Astrocyte of the spinal cord (primary cell): ENCODE data around the gene RGS6.

Experiments used
- DNase-seq: peaks from one replicate; pipeline ENCODE4 v3.0.0; 2011; ENCODE audit warnings: low read depth, low spot score
- H3K4me3 ChIP-seq: 2 replicates; pipeline ENCODE4 v1.5.1; 2011; ENCODE audit warnings: low read depth, mild to moderate bottlenecking, low read length, moderate library complexity
- in situ Hi-C: cut with HindIII; loops from 2 replicates; pipeline ENCODE4 v1.10.0; 2017; ENCODE audit warnings: low sequenced_read_pairs
- TF ChIP-seq, protein P1 (sequence below): IDR thresholded peaks from 2 replicates; pipeline ENCODE4 v1.5.1; 2012; ENCODE audit warnings: low read depth, mild to moderate bottlenecking, low read length, inconsistent platforms

Gene RGS6

DNA sequence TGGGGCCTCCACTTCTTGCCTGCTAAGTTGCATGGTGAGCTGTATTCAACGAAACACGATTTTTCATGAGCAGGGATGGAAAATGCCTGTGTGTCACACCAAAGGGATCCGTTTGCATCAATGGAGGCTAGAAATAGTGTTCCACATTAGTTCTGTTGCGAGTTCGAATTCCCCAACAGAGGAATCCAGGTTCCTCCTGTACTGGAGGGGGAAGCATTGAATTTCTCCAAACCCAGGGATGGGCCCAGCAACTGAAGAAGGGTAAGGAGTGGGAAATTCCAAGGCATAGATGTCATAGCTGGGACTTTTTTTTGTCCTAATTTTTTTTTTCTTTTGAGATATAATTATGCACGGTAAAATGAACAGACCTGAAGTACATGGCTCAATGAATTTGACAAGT is 625.4 kb downstream of the RGS6 start:
- no peak for DNase-seq
- in situ Hi-C loops: no loop called here
- no peak overlapping the region for H3K4me3 ChIP-seq
- TF ChIP-seq, protein P1, sequence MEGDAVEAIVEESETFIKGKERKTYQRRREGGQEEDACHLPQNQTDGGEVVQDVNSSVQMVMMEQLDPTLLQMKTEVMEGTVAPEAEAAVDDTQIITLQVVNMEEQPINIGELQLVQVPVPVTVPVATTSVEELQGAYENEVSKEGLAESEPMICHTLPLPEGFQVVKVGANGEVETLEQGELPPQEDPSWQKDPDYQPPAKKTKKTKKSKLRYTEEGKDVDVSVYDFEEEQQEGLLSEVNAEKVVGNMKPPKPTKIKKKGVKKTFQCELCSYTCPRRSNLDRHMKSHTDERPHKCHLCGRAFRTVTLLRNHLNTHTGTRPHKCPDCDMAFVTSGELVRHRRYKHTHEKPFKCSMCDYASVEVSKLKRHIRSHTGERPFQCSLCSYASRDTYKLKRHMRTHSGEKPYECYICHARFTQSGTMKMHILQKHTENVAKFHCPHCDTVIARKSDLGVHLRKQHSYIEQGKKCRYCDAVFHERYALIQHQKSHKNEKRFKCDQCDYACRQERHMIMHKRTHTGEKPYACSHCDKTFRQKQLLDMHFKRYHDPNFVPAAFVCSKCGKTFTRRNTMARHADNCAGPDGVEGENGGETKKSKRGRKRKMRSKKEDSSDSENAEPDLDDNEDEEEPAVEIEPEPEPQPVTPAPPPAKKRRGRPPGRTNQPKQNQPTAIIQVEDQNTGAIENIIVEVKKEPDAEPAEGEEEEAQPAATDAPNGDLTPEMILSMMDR: no peak

DNA sequence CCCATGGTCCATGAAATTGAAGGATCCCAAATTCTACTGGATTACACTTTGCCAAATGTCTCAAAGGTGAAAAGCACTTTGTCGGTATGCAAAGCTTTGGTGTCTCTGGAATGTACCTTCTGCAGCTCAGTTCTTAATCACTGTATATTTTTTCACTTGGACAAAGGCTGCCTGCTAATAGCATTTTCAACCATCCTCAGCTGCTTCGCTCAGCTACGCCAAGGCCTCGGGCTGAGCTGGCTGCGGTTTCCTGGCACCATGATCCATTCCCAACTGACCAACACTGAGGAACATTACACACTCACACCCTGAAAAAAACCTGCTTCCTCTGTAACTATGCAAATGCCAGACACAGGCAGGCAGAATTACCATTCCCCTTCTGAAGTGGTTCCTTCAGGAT is 626.5 kb downstream of the RGS6 start:
- TF ChIP-seq, protein P1: no peak
- DNase-seq: peak; percentile 94
- in situ Hi-C loops: no loop called here
- no peak overlapping the region for H3K4me3 ChIP-seq

DNA sequence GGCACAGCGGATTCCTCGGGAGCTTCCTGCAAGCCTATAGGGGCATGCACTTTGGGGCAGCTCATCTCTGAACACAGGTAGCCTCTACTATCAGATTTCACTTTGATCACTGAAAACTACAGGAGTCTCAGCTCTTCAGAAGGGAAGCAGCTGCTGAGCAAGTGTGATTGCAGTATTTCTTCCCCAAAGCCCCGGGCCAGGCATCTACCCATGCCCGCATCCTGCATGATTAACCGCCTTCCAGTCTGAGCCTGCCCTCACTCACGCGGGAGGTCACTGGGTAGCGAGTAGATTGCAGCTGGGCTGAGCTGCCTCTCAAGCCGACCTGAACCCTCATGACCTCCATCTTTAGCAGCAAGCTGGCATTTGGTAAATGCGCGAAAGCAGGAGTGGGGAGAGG is 627.0 kb downstream of the RGS6 start:
- DNase-seq: peak; percentile 69

DNA sequence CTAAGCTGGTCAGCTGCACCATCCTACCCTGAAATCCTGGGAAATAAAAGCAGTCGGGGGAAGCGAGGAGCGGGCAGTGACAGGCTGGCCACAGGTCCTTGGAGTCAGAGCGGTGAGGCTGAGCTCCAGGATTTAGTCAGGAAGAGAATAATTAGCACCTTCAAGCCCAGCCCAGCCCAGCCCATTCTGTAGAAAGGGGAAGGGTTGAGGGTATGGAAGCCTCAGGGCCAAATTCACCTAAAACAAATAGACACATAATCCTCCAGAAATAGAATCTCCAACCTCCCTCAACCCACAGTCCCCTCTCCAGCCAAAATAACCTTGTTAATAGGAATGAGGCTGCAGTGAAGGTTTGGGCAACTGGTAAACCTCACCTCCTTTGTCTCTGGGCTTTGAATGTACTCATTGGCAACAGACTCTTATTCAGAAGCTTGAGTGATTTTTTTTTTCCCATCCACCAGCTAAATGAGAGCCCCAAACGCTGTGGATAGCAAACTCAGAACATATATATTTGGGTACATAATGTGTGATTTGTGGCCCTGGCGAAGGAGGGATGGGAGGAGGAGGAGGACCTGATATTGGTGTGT is 627.5 kb downstream of the RGS6 start:
- no peak for DNase-seq
- in situ Hi-C loops: no loop called here
- no peak overlapping the region for H3K4me3 ChIP-seq
- TF ChIP-seq, protein P1: no peak

More for the DNA sequence above, 627.0 kb downstream of the RGS6 start:
- in situ Hi-C loops: no loop called here
- TF ChIP-seq, protein P1: no peak
- no peak overlapping the region for H3K4me3 ChIP-seq

DNA sequence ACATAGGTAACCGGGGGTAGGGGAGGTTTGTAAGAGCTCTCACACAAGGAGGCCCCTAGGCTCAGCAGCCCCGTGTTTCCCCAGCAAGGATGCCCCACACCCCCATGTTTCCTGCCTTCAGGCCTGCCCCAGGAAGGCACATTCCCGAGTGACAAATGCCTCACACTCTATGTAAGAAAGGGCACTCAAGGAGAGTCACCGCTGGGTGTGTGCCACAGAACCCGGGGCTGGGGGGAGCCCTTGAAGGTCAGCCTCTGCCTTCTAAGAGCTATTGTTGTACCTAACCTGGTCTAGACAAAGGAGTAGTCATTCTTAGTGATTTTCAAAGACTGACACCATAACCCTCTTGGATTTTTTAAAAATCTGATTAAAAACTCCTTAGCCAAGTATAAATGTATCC is 628.1 kb downstream of the RGS6 start:
- in situ Hi-C loops: no loop called here
- DNase-seq: no peak
- H3K4me3 ChIP-seq: no peak overlapping the region
- TF ChIP-seq, protein P1: no peak

DNA sequence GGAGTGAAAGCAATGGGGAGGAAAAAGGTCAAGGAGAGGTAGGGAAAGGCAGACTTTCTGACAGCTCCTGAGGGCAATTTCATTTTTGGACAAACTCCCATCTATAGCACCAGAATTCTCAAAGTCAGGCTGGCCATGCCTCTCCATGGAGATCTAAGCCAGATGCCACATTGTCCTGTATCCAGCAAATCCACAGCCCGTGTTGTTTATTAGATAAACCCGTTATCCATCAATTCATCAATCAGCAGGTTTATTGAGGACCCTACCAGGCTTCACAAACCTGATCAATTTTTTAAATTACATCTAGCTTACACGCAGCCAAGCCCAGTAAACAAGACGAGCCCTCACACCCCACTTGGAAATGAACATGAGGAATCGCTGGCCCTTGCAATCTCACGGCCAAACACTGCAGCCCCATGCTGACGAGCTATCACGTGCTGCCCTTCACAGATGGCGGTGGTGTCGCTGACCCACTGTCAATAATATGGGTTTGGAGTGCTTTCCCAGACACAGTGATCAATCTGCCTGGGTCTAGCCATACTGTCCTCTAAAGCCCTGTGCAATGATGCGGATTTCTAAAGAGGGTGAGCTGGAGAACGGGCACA is 628.8 kb downstream of the RGS6 start:
- in situ Hi-C loops: no loop called here
- TF ChIP-seq, protein P1: no peak

More for the DNA sequence above, 628.8 kb downstream of the RGS6 start:
- DNase-seq: no peak
- H3K4me3 ChIP-seq: no peak overlapping the region
